Stimulated activated CD8-positive, alpha-beta memory T cell treated with anti-CD3 and anti-CD28 coated beads, Interleukin-15, amount 100 ng/mL, for 4 hours (primary cell): ENCODE data around the gene CASR.

ENCODE experiments used
- DNase-seq, 2 donors: peaks; one replicate each; pipeline ENCODE4 v3.0.0-alpha.2; 2020; ENCODE audit warnings: low read depth in 2 of 2

Gene CASR

DNA sequence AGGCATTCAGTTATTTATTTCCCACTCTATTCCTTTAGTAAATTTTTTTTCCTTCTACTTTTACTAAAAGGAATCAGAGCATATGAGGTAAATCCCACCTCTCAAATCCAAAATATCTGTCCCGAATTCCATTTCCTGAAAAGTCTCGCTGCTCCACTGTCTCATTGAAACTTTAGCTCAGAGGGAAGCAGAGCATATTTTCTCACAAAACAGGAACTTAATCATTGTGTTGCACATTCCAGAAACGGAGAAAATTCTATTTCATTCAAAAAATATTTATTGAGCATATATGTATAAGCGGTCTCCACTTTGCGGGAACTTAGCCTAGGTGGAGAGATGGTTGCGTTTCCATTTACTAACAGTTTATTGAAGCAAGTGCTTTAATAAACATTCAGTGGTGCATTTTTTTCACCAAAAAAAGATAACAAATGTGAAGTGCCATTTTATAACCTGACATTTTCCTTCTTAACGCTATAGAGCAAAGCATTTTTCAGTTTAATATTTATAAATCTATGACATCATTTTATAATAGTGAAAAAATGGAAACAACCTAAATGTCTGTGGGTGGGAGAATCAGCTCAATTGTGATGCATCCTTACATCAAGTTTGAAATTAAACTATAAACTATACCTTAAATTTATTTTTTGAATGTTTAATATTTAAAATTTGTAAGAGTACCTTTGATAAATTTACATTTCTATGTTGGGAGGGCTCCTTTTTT, 74.3 kb downstream of the CASR start:
- DNase-seq: no peak

- DNase-seq: peak; percentile 2 to 4
Measured at GRCh38 chr3:122258757-122259371, 75.4 kb downstream of the CASR start.

GRCh38 chr3:122260206-122260605, 76.7 kb downstream of the CASR start:
- no peak for DNase-seq

DNA sequence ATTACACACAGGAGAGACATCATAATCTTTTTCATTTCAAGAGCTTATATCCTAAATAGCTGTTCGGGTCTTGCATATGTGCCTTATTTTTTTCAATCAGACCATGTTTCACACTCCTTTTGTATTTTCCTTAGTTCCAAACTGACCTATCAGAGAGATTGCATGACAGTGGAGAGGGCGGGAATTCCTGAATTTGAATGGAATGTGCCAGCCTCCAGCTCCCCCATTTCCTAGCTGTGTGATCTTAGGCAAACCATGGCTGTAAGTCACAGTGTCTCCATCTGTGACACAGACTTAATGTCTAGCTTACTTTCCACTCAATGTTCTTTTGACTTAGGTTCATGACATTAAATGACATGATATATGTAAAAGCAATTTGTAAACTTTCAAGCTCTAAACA, 79.6 kb downstream of the CASR start:
- DNase-seq: no peak

GRCh38 chr3:122263974-122264588, 80.6 kb downstream of the CASR start:
- DNase-seq: no peak

- no peak for DNase-seq
Measured at GRCh38 chr3:122265957-122266356, 82.5 kb downstream of the CASR start.

GRCh38 chr3:122268257-122269024, 85.0 kb downstream of the CASR start:
- no peak for DNase-seq

DNA sequence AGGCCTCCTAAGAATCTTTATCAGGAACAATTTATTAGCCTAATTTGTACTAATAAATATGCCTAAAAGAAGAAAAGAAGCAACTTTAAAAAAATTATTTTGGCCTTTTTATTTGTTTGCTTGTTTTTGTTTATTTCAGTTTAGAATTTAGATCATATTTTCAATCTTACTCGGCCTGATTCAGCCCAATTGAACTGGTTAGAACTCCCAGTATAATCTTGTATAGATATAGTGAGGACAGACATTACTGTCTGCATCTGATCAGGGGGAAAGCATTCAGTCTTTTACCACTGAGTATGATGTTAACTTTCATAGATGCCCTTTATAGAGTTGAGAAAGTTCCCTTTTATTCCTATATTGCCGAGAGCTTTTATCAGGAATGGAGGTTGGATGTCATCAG, 85.6 kb downstream of the CASR start:
- no peak for DNase-seq

DNA sequence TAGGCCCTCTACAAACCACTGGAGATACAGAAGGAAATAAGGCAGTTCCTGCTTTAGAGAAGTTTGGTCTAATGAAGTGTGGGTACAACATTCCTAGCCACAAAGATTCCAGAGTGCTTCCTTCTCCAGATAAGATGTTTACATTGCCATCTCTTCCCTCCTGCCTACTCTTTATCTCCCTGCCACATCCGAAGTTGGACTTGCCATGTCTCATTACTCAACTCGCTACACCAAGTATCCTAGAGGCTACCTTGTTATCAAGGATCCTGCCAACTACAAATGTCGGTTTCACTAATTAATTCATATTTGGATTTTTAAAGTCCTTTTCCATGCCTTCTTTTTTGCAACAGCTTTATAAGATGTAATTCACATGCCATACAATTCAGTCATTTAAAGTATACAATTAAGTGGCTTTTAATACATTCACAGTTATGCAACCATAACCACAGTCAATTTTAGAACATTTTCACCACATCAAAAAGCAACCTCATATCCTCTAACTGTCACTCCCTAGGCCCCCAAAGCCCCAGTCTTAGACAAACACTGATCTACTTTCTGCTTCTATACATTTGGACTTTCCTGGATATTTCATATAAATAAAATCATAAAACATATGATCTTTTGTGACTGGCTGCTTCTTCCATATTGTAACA, 87.9 kb downstream of the CASR start:
- no peak for DNase-seq

DNA sequence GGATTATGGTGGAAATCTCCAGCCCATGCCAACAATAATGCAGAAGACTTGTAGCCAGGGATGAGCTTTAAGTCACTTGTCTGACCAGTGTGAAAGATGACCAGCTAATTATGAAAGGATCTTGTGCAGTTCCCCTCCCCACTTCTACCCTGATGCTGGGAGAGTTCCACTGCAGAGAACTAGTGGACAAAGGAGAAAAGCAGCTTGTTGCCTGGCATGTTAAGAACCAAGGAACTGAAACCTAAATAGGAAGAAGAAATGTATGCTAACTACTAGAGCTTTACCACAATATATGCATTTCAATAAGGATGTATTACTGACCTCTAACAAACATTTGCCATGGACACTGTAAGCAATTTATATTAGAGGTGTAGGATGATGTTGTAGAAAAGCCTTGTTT, 89.4 kb downstream of the CASR start:
- no peak for DNase-seq

GRCh38 chr3:122273498-122273897, 90.0 kb downstream of the CASR start:
- DNase-seq: no peak

DNA sequence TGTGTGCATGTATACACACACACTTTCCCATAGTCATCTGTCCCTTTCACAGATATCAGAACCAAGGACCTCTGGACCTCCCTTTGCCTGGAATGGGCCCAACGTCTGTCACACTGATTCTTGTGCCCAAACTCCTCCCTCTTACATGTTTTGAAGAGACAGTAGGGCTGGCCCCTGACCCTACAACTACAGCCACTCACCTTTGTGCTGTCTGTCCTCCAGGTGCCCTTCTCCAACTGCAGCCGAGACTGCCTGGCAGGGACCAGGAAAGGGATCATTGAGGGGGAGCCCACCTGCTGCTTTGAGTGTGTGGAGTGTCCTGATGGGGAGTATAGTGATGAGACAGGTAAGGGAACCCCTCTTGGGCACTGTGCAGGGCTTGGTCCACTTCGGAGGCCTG, 98.4 kb downstream of the CASR start:
- no peak for DNase-seq

DNA sequence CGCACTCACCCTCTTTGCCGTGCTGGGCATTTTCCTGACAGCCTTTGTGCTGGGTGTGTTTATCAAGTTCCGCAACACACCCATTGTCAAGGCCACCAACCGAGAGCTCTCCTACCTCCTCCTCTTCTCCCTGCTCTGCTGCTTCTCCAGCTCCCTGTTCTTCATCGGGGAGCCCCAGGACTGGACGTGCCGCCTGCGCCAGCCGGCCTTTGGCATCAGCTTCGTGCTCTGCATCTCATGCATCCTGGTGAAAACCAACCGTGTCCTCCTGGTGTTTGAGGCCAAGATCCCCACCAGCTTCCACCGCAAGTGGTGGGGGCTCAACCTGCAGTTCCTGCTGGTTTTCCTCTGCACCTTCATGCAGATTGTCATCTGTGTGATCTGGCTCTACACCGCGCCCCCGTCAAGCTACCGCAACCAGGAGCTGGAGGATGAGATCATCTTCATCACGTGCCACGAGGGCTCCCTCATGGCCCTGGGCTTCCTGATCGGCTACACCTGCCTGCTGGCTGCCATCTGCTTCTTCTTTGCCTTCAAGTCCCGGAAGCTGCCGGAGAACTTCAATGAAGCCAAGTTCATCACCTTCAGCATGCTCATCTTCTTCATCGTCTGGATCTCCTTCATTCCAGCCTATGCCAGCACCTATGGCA, 100.5 kb downstream of the CASR start:
- DNase-seq: no peak

- no peak for DNase-seq
Measured at GRCh38 chr3:122284486-122284885, 101.0 kb downstream of the CASR start.

DNA sequence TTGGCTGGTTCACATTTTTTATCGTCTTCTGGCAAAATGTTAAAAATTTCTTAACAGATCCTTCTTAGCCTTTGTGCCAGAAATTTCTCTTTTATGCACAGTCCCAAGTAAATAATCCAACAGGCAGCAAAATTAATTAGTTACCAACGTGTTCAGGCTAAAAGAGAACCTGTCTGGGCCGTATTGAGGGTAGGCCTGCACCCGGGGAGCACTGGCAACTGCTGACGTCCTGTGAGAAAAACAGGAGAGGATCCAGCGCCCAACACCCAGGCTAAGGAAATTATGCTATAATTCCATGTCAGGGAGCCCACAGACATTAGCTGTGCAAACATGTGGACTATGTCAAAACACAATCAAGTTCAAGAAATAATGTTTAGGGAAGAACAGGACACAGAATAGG, 110.9 kb downstream of the CASR start:
- no peak for DNase-seq

GRCh38 chr3:122295266-122296062, 112.0 kb downstream of the CASR start:
- DNase-seq: no peak

DNA sequence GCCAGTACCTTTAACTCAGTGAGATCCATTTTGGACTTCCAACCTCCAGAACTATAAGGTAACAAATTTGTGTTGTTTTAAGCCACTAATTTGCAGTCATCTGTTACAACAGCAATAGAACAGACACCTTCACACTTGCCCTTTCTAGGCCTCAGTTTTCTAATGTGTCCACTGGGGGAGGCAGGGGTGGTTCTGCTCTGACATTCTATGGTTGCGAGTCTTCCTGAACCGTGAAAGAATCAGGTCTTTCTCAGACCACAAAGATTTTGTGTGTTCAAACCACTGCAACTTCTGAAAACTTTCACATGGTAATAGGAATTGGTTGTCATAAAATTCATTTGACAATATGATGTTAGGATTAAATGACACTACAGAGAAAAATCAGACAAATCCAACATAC, 114.8 kb downstream of the CASR start:
- DNase-seq: no peak

DNA sequence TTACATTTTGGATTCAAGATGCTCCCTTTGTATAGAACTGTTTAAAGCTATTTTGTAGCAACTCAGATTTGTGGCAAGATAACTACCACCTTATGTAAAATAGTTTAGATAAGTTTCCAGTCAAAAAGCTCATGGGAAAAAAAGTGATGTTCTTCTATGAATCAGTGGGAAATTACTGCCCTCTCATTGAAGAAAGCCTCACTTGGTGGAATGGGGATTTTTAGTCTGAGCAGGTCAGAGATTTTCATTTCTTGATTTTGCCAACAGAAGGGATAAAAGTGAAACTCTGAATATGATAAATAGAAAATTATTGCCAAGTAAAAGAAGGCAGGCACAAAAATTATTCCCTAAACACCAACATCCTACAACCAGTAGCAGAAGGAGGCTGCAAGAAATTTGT, 115.7 kb downstream of the CASR start:
- no peak for DNase-seq

DNA sequence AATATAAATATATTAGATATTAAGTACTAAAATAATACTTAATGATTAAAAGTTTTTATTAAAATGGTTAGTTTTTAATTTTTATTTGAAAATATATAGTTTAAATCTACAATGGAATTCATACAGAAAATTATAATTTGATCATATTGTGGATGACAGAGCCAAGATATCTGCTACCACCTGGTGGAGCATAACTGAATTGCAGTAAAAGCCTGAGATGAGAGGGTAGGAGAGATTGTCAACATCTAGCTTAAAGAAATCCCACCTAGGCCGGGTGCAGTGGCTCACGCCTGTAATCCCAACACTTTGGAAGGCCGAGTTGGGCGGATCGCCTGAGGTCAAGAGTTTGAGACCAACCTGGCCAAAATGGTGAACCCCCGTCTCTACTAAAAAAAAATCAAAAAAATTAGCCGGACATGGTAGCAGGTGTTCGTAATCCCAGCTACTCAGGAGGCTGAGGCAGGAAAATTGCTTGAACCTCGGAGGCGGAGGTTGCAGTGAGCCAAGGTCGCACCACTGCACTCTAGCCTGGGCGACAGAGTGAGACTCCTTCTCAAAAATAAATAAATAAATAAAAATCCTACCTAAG, 116.5 kb downstream of the CASR start:
- no peak for DNase-seq

DNA sequence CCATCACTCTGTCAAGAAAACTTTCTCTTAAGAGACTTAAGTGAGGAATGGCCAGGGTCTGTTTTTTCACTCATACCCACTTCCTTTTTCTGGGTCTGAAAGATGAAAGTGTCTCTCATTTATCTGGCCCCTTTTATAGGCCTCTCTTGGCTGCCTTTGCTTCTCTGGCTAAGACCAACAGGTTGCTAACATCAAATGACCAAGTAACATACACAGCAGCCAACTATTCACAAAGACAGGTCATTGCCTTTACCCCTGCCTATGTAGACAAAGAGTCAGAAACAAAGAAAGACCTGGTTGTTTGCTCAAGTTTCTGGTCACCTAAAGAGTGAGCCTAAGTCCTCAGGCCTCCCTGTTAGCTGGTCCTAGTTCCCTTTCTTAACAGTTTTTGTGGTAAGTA, 117.6 kb downstream of the CASR start:
- DNase-seq: no peak
